Endothelial cell of umbilical vein (primary cell): Measurements from ENCODE around the gene XXYLT1. TPM values are rescaled to one million over a fixed set of nuclear protein-coding genes. Genes with fewer than 3 reads are reported as not detected.

ENCODE experiments used
- BruUV-seq: library from RNA; stranded (reverse); fragments of 400-500 nt; replicated peaks from 2 replicates; lab custom pipeline; 2021; lab: Mats Ljungman, UMichigan
- CTCF ChIA-PET: fragments of 300-600, 350-600 bp; sonication (Branson Sonifier 250); formaldehyde crosslinking; loops from one replicate; lab custom pipeline; 2021; ENCODE audit warnings: antibody characterized with exemption, inconsistent platforms; lab: Charles Lee
- POLR2A ChIA-PET: fragments of 300-600, 350-600 bp; sonication (Branson Sonifier 250); formaldehyde crosslinking; loops from one replicate; lab custom pipeline; 2021; ENCODE audit warnings: antibody characterized with exemption, inconsistent platforms; lab: Charles Lee
- DNase-seq: peaks from one replicate; pipeline ENCODE4 v3.0.0-alpha.2; 2011; ENCODE audit warnings: low read depth, low spot score
- FAIRE-seq: peaks from 2 replicates; lab custom pipeline; 2011; peaks lifted over from hg19 to GRCh38; lab: Jason Lieb, UNC
- H2AFZ ChIP-seq: 2 replicates; pipeline ENCODE4 v1.6.0; 2012; ENCODE audit warnings: low read depth, low read length, control low read depth, inconsistent platforms
- H3K27ac ChIP-seq: 2 replicates; pipeline ENCODE4 v1.5.1; 2011; ENCODE audit warnings: low read depth, mild to moderate bottlenecking, control low read depth, low read length, moderate library complexity; ENCODE audit not compliant: insufficient read depth
- H3K27me3 ChIP-seq, 2 experiments: 2 replicates each; pipeline versions ENCODE4 v1.6.0 to v1.6.1; 2011; ENCODE audit warnings: low read length in 2 of 2, mixed read lengths in 1 of 2; ENCODE audit not compliant: control insufficient read depth in 2 of 2, insufficient read depth in 2 of 2
- H3K36me3 ChIP-seq, 2 experiments: 2 replicates in 1 of 2; 3 replicates in 1 of 2; pipeline ENCODE4 v1.5.1; 2011; ENCODE audit warnings: low read length in 2 of 2, mild to moderate bottlenecking in 1 of 2, moderate library complexity in 1 of 2; ENCODE audit not compliant: control insufficient read depth in 2 of 2, insufficient read depth in 2 of 2; ENCODE audit errors: extremely low read depth in 1 of 2
- H3K4me1 ChIP-seq: 3 replicates; pipeline ENCODE4 v1.5.1; 2011; ENCODE audit warnings: mild to moderate bottlenecking, low read length; ENCODE audit not compliant: control insufficient read depth, insufficient read depth; ENCODE audit errors: extremely low read depth
- H3K4me2 ChIP-seq: 2 replicates; pipeline ENCODE4 v1.6.1; 2011; ENCODE audit warnings: low read length, control low read depth, mixed read lengths; ENCODE audit not compliant: insufficient read depth
- H3K4me3 ChIP-seq, 3 experiments: fragments of 200-600 bp in 1 of 3; sonication (generic), shearing (Covaris generic) in 1 of 3; replicated peaks in 1 of 3; 2 replicates each; pipeline ENCODE4 v1.5.1; 2011 to 2016; ENCODE audit warnings: control low read depth in 3 of 3, low read length in 3 of 3, mild to moderate bottlenecking in 2 of 3, inconsistent platforms in 1 of 3, low read depth in 1 of 3, moderate library complexity in 1 of 3; ENCODE audit not compliant: insufficient read depth in 1 of 3
- H3K79me2 ChIP-seq: 2 replicates; pipeline ENCODE4 v1.6.0; 2012; ENCODE audit warnings: low read length, inconsistent platforms; ENCODE audit not compliant: control insufficient read depth, insufficient read depth
- H3K9ac ChIP-seq: replicated peaks from 2 replicates; pipeline ENCODE3; 2011; ENCODE audit warnings: low read length, control low read depth; ENCODE audit not compliant: insufficient read depth; ENCODE audit errors: extremely low read depth
- H3K9me1 ChIP-seq: replicated peaks from 3 replicates; pipeline ENCODE4 v1.6.0; 2011; ENCODE audit warnings: mild to moderate bottlenecking, low read length; ENCODE audit not compliant: control insufficient read depth, insufficient read depth; ENCODE audit errors: extremely low read depth
- H3K9me3 ChIP-seq: replicated peaks from 2 replicates; pipeline ENCODE4 v1.5.1; 2012; ENCODE audit warnings: low read length, inconsistent platforms; ENCODE audit not compliant: control insufficient read depth, insufficient read depth
- H4K20me1 ChIP-seq: replicated peaks from 2 replicates; pipeline ENCODE3; 2011; ENCODE audit warnings: mild to moderate bottlenecking, low read length; ENCODE audit not compliant: control insufficient read depth, insufficient read depth; ENCODE audit errors: extremely low read depth
- CTCF ChIP-seq, 2 donors: IDR thresholded peaks; 1 replicate in 1 of 2; 2 replicates in 1 of 2; pipeline ENCODE4 v1.5.1; 2011; ENCODE audit warnings: low read length in 2 of 2, mild to moderate bottlenecking in 2 of 2, moderate library complexity in 2 of 2, control low read depth in 1 of 2, inconsistent platforms in 1 of 2, low read depth in 1 of 2; ENCODE audit not compliant: insufficient read depth in 1 of 2; ENCODE audit errors: extremely low read depth in 1 of 2
- EZH2 ChIP-seq: IDR thresholded peaks from 2 replicates; pipeline ENCODE4 v1.6.1; 2012; ENCODE audit warnings: borderline replicate concordance, low read depth, mild to moderate bottlenecking, moderate library complexity, low read length, inconsistent platforms; ENCODE audit not compliant: severe bottlenecking
- FOS ChIP-seq: IDR thresholded peaks from 2 replicates; pipeline ENCODE4 v1.6.1; 2011; ENCODE audit warnings: mild to moderate bottlenecking, low read length, moderate library complexity, borderline replicate concordance; ENCODE audit not compliant: insufficient read depth
- GATA2 ChIP-seq: IDR thresholded peaks from 2 replicates; pipeline ENCODE4 v1.7.0; 2011; ENCODE audit warnings: low read depth, mild to moderate bottlenecking, moderate library complexity, mixed read lengths, low read length; ENCODE audit not compliant: insufficient read length, insufficient read depth
- JUN ChIP-seq: IDR thresholded peaks from 2 replicates; pipeline ENCODE4 v1.6.1; 2011; ENCODE audit warnings: borderline replicate concordance, low read depth; ENCODE audit not compliant: insufficient read length, insufficient read depth
- MAX ChIP-seq: IDR thresholded peaks from 2 replicates; pipeline ENCODE4 v1.6.1; 2011; ENCODE audit not compliant: insufficient read depth, insufficient read length
- MYC ChIP-seq: IDR thresholded peaks from one replicate; pipeline ENCODE4 v1.6.1; 2011; ENCODE audit warnings: mild to moderate bottlenecking, low read depth, low read length
- POLR2A ChIP-seq: IDR thresholded peaks from 2 replicates; pipeline ENCODE4 v1.6.1; 2012; ENCODE audit warnings: low read depth, mild to moderate bottlenecking, control low read depth, low read length
- POLR2AphosphoS5 ChIP-seq: IDR thresholded peaks from 2 replicates; pipeline ENCODE4 v1.6.1; 2012; ENCODE audit warnings: low read depth, mild to moderate bottlenecking, control low read depth, low read length, moderate library complexity; ENCODE audit not compliant: insufficient read depth
- dilution Hi-C: fragments of 300-500 bp; cut with MboI; formaldehyde crosslinking; loops from one replicate; pipeline ENCODE4 v1.15.0; 2019; ENCODE audit warnings: low sequenced_read_pairs; ENCODE audit not compliant: extremely low pct_ligation_motif_present
- intact Hi-C: fragments of 100-400 bp; cut with micrococcal nuclease; formaldehyde crosslinking; loops from one replicate; pipeline ENCODE4 v1.10.0; 2022
- polyA plus RNA-seq, 4 experiments: library from polyadenylated mRNA; depleted of rRNA in 3 of 4; stranded (reverse) in 3 of 4; unstranded in 1 of 4; fragments of >200 nt; gene quantifications; 2 replicates each; pipeline versions ENCODE4 v1.2.1 to v1.2.3, GENCODE V29; 2011 to 2012; ENCODE audit warnings: missing spikeins in 1 of 4
- total RNA-seq: library from RNA; stranded (reverse); gene quantifications from 2 replicates; pipeline ENCODE4 v1.2.3, GENCODE V29; 2021

XXYLT1 gene
- total and polyA plus RNA-seq, 2 donors (not counting 3 experiments of a cell fraction or from before 2014, with no cell fraction given): 54.4 to 78.1 TPM

GRCh38 chr3:195236076-195236798 is 34.7 kb downstream of the XXYLT1 start:
- intact Hi-C loops (no loop called here), dilution Hi-C loops (no loop called here)
- DNase-seq (no peak), FAIRE-seq (no peak)
- no peak overlapping the region for H2AFZ ChIP-seq
- ChIA-PET CTCF (no interaction called here), POLR2A (no interaction called here)
- H3K4me3 ChIP-seq: no peak overlapping the region
- H3K36me3 ChIP-seq: peaks cover 2 to 3% of the 10 kb centered on the region in 2 experiments
- H4K20me1 ChIP-seq: no peaks in the 10 kb centered on the region
- BruUV-seq: no TSS peak
- H3K9me3 ChIP-seq: no peaks in the 10 kb centered on the region
- TF ChIP-seq JUN (no peak), MAX (no peak), FOS (no peak), EZH2 (no peak), MYC (no peak), GATA2 (no peak), POLR2AphosphoS5 (no peak), POLR2A (no peak), CTCF (IDR thresholded peaks at IDR 0.05; ENCODE audit: extremely low read depth in 1 of 2, insufficient read depth in 1 of 2, low read depth in 1 of 2, low read length in 2 of 2) (no peak)
- H3K27ac ChIP-seq: no peak overlapping the region
- no peaks in the 10 kb centered on the region for H3K9me1 ChIP-seq
- H3K79me2 ChIP-seq: peaks cover 2% of the 10 kb centered on the region
- no peak overlapping the region for H3K4me2 ChIP-seq
- peaks cover 8% of the 10 kb centered on the region for H3K4me1 ChIP-seq
- H3K27me3 ChIP-seq: no peaks in the 10 kb centered on the region
- H3K9ac ChIP-seq: no peak overlapping the region
